Psoas muscle (tissue), 8 donors: ENCODE results near the gene ZNF143. TPM values are rescaled to one million over a fixed set of nuclear protein-coding genes. Genes with fewer than 3 reads are reported as not detected.

Experiments used
- ATAC-seq, 4 donors: fragments of 200-7000 bp; cut with Tn5 transposase; one replicate each; pipeline ENCODE4 v1.9.1; 2020; ENCODE audit warnings: moderate library complexity in 3 of 4, mild to moderate bottlenecking in 2 of 4
- DNase-seq, 2 donors: peaks; one replicate each; pipeline ENCODE4 v3.0.0-alpha.2; 2020
- H3K27ac ChIP-seq: fragments of 200-600 bp; one replicate; pipeline ENCODE4 v1.8.0; 2022
- H3K27me3 ChIP-seq, 3 donors: fragments of 200-600 bp in 1 of 3; one replicate each; pipeline versions ENCODE4 v1.6.1 to v1.8.0; 2013 to 2022; ENCODE audit warnings: low read length in 2 of 3, mild to moderate bottlenecking in 2 of 3, moderate library complexity in 1 of 3; ENCODE audit not compliant: insufficient read depth in 3 of 3
- H3K36me3 ChIP-seq, 2 donors: fragments of 200-600 bp in 1 of 2; one replicate each; pipeline versions ENCODE4 v1.6.1 to v1.8.0; 2013 to 2022; ENCODE audit warnings: low read depth in 1 of 2, mild to moderate bottlenecking in 1 of 2, moderate library complexity in 1 of 2; ENCODE audit not compliant: insufficient read depth in 1 of 2
- H3K4me1 ChIP-seq: fragments of 200-600 bp; one replicate; pipeline ENCODE4 v1.8.0; 2022
- H3K4me3 ChIP-seq: fragments of 200-600 bp; one replicate; pipeline ENCODE4 v1.8.0; 2022; ENCODE audit warnings: mild to moderate bottlenecking
- H3K9me3 ChIP-seq: fragments of 200-600 bp; one replicate; pipeline ENCODE4 v1.8.0; 2022
- WGBS, 3 donors: extraction: QIAGEN DNeasy Blood & Tissue Kit; methylation state at CpG; one replicate each; pipeline versions ENCODE4 v1.1.6 to v1.1.7; 2013; 5-methylcytosine and 5-hydroxymethylcytosine counted together
- intact Hi-C, 2 donors: fragments of 100-400 bp; cut with DNase I; formaldehyde crosslinking; loops; one replicate each; pipeline versions ENCODE4 v1.11.0 to v1.14.2; 2022
- polyA plus RNA-seq, 3 donors: library from polyadenylated mRNA; stranded (reverse); fragments of 200-250 nt; gene quantifications; one replicate each; pipeline ENCODE4 v1.2.3, GENCODE V29; 2013
- total RNA-seq, 4 donors: library from RNA; stranded (reverse); fragmentation: NEBNext Ultra II Directional in 2 of 4; extraction: Animal tissue kit (Norgen Biotek cat#: 25700) in 2 of 4; gene quantifications; one replicate each; pipeline versions ENCODE4 v1.2.1 to v1.2.4, GENCODE V29; 2021 to 2023
- TF ChIP-seq, protein P1 (sequence below): fragments of 200-600 bp; IDR thresholded peaks from one replicate; pipeline ENCODE4 v1.8.0; 2022; ENCODE audit warnings: antibody characterized with exemption
- donor health status: healthy with polysubstance abuse.
- donor health status: DM: no; HTN: no; CAD: no; lungs with moderate emphysema.
- donor health status: Bipolar disorder and iron deficiency.
- donor health status: healthy.
- donor health status: DM: yes; HTN: yes; CAD: no.
- donor health status: DM: no; HTN: no; CAD: no.
- donor health status: DM: no; HTN: no; CAD: no.
- donor health status: DM: yes; HTN: yes; CAD: no.

Gene ZNF143
- total and polyA plus RNA-seq, 7 donors: 21.1 to 27.9 (median 24.4) TPM

DNA sequence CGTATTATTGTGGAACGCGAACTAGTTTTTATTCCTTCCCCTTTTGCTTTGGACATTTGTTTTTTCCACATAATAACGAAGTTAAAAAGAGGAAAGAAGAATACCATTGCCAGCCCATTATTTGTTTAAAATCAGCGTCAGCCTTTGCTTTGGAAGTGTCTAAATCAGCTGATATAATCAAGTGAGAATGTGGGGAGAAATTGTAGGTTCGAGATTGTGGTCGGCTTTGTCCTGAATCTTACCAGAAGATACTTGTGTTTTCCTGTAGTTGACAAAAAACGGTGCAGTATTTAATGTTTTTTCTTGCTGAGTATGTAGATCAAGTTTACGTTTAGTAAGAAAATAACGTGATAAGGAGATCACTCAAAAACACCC is 935 bp downstream of the ZNF143 start:
- ATAC-seq: no peak
- no peaks in the 10 kb centered on the region for H3K27me3 ChIP-seq
- peaks cover 14% of the 10 kb centered on the region for H3K4me1 ChIP-seq
- WGBS, 3 donors: 0 to 2% (median 2%) methylated on average over 10 of the region's 10 CpGs
- no peaks in the 10 kb centered on the region for H3K9me3 ChIP-seq
- peak overlapping the region; percentile 98 for H3K27ac ChIP-seq
- TF ChIP-seq, protein P1, sequence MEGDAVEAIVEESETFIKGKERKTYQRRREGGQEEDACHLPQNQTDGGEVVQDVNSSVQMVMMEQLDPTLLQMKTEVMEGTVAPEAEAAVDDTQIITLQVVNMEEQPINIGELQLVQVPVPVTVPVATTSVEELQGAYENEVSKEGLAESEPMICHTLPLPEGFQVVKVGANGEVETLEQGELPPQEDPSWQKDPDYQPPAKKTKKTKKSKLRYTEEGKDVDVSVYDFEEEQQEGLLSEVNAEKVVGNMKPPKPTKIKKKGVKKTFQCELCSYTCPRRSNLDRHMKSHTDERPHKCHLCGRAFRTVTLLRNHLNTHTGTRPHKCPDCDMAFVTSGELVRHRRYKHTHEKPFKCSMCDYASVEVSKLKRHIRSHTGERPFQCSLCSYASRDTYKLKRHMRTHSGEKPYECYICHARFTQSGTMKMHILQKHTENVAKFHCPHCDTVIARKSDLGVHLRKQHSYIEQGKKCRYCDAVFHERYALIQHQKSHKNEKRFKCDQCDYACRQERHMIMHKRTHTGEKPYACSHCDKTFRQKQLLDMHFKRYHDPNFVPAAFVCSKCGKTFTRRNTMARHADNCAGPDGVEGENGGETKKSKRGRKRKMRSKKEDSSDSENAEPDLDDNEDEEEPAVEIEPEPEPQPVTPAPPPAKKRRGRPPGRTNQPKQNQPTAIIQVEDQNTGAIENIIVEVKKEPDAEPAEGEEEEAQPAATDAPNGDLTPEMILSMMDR: no peak
- H3K36me3 ChIP-seq: no peaks in the 10 kb centered on the region
- no peak for DNase-seq
- intact Hi-C loops: no loop called here
- peak overlapping the region; percentile 79 for H3K4me3 ChIP-seq

DNA sequence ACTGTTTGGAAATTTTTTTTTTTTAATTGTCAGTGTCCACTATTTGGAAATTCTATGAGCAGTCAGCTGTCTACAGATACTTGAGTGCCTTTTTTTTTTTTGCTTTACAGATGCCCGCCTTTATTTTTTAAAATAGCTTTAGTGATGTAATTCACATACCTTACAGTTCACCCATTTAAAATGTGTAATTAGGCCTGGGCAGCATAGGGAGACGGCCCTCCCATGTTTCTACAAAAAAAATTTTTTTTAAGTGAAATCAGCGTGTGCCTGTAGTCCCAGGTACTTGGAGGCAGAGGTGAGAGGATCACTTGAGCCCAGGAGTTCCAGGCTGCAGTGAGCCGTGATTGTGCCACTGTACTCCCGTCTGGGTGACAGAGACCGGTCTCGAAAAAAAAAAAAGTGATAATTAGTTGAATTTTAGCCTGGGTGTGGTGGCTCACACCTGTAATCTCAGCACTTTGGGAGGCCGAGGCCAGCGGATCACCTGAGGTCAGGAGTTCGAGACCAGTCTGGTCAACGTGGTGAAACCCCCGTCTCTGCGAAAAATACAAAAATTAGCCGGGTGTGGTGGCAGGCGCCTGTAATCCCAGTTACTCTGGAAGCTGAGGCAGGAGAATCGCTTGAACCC is 1.5 kb downstream of the ZNF143 start:
- H3K9me3 ChIP-seq: no peaks in the 10 kb centered on the region
- WGBS, 3 donors: 78 to 83% (median 79%) methylated on average over 16 of the region's 16 CpGs
- ATAC-seq (no peak), DNase-seq (no peak)
- H3K4me1 ChIP-seq: peaks cover 14% of the 10 kb centered on the region
- TF ChIP-seq, protein P1: no peak
- H3K36me3 ChIP-seq: no peaks in the 10 kb centered on the region
- H3K27me3 ChIP-seq: no peaks in the 10 kb centered on the region
- peak overlapping the region; percentile 98 for H3K27ac ChIP-seq
- intact Hi-C loops: no loop called here
- H3K4me3 ChIP-seq: peak overlapping the region; percentile 79

DNA sequence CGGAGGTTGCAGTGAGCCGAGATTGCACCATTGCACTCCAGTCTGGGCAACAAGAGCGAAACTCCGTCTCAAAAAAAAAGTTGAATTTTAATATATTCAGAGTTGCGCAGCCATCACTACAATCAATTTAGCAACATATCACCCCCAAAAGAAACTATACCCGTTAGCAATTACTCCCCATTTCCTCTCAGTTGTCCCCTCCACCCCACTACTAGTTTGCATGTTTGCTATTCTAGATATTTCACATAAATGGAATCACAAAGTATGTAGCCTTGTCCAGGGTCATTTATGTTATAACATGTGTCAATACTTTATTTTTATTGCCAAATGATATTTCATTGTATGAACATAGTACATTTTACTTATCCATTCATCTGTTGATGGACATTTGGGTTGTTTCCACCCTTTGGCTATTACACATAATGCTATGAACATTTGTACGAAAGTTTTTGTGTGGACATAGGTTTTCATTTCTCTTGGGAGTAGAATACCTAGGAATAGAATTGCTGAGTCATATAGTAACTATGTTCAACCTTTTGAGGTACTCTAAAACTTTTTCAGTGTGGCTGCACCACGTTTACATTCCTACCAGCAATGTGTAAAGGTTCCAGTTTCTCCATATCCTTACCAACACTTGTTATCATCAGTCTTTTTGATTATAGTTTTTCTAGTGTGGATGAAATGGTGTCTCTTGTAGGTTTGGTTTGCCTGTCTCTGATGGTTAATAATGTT is 2.2 kb downstream of the ZNF143 start:
- H3K4me3 ChIP-seq: peak overlapping the region; percentile 79
- no peaks in the 10 kb centered on the region for H3K27me3 ChIP-seq
- no peak for DNase-seq
- no peak overlapping the region for H3K27ac ChIP-seq
- ATAC-seq: no peak
- 82 to 90% (median 86%) methylated on average over 8 of the region's 8 CpGs for WGBS, 3 donors
- intact Hi-C loops: no loop called here
- H3K9me3 ChIP-seq: no peaks in the 10 kb centered on the region
- H3K36me3 ChIP-seq: no peaks in the 10 kb centered on the region
- TF ChIP-seq, protein P1: no peak
- peaks cover 14% of the 10 kb centered on the region for H3K4me1 ChIP-seq

DNA sequence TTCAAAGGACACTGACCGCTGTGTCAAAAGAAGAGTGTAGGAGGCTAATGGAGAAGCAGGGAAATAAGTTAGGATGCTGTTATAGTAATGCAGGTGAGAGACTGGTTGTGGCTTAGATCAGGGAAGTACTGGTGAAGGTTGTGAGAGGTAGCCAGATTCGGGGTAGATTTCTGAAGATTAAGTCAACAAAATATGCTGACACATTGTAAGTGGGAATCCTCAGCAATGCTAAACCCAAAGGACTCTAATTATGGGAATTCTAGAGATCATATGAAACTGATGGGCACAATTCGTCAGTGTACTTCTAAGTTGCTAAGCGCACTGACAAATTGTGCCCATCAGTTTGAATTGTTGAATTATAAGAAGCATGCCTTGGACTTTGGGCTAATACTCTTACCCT is 10.0 kb downstream of the ZNF143 start:
- H3K27ac ChIP-seq: no peak overlapping the region
- no peaks in the 10 kb centered on the region for H3K4me1 ChIP-seq
- intact Hi-C loops: no loop called here
- peaks cover 2 to 53% of the 10 kb centered on the region in 2 donors for H3K36me3 ChIP-seq
- no peaks in the 10 kb centered on the region for H3K27me3 ChIP-seq
- TF ChIP-seq, protein P1: no peak
- H3K9me3 ChIP-seq: no peaks in the 10 kb centered on the region
- 89 to 95% (median 91%) methylated on average over 4 of the region's 4 CpGs for WGBS, 3 donors
- DNase-seq: no peak
- no peak overlapping the region for H3K4me3 ChIP-seq
- no peak for ATAC-seq
